Bronchial smooth muscle cell (primary cell): Measurements from ENCODE around the gene CT45A3. TPM values are rescaled to one million over a fixed set of nuclear protein-coding genes. Genes with fewer than 3 reads are reported as not detected.

Source experiments
- total RNA-seq: library from RNA; depleted of rRNA; stranded (reverse); fragments of >200 nt; gene quantifications from 2 replicates; pipeline ENCODE4 v1.2.1, GENCODE V29; 2014

Gene CT45A3, protein sequence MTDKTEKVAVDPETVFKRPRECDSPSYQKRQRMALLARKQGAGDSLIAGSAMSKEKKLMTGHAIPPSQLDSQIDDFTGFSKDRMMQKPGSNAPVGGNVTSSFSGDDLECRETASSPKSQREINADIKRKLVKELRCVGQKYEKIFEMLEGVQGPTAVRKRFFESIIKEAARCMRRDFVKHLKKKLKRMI
- total RNA-seq = not detected in 2 replicates

DNA sequence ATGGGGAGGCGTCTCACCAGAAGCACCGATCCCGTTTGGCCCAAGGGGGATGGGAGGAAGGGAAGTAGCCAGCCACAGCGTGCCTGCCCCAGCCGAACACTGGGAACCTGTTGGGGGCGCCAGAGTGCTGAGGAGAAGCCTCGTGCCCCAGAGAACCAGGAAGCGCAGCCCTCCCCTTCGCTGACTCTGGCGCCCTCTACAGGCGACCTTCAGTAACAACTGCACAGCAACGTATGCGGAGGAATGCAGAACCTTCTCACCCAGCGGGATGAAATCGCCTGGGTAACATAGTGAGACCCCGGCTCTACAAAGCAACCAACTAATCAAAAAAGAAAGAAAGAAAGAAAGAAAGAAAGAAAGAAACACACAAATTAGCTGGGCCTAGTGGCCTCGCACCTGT lies at the start of gene CT45A3:
Gene CT45A3 (minus strand): TSS at position 101 of the 400 bp plus-strand sequence. CDS start 3,747 bp downstream, outside the sequence.

DNA sequence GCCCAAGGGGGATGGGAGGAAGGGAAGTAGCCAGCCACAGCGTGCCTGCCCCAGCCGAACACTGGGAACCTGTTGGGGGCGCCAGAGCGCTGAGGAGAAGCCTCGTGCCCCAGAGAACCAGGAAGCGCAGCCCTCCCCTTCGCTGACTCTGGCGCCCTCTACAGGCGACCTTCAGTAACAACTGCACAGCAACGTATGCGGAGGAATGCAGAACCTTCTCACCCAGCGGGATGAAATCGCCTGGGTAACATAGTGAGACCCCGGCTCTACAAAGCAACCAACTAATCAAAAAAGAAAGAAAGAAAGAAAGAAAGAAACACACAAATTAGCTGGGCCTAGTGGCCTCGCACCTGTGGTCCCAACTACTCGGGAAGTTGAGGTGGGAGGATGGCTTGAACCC lies 34.7 kb upstream of the CT45A3 start, which contains the start of gene CT45A6:
Gene CT45A6 (minus strand): TSS at position 101 of the 400 bp plus-strand sequence. CDS start 3,794 bp downstream, outside the sequence.

DNA sequence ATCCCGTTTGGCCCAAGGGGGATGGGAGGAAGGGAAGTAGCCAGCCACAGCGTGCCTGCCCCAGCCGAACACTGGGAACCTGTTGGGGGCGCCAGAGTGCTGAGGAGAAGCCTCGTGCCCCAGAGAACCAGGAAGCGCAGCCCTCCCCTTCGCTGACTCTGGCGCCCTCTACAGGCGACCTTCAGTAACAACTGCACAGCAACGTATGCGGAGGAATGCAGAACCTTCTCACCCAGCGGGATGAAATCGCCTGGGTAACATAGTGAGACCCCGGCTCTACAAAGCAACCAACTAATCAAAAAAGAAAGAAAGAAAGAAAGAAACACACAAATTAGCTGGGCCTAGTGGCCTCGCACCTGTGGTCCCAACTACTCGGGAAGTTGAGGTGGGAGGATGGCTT lies 17.4 kb upstream of the CT45A3 start, which contains the start of gene CT45A5:
Gene CT45A5 (minus strand): TSS at position 101 of the 400 bp plus-strand sequence. CDS start 3,774 bp downstream, outside the sequence.

GRCh38 chrX:135713183-135713689 lies 54.8 kb downstream of the CT45A3 start, which contains the start of gene CT45A1:
Gene CT45A1 (plus strand): TSS chrX:135713639. CDS start chrX:135718941, 5,302 bp downstream.

Other genes starting within 250 kb of the CT45A3 start
- 3.5 and 3.6 TPM in 2 replicates for gene INTS6L, start 247.5 kb downstream of the CT45A3 start, total RNA-seq
- gene CT45A1, start 54.6 kb downstream of the CT45A3 start, total RNA-seq = not detected in 2 replicates
- gene CT45A5, start 17.3 kb upstream of the CT45A3 start, total RNA-seq = not detected in 2 replicates
- gene CT45A6, start 34.6 kb upstream of the CT45A3 start, total RNA-seq = not detected in 2 replicates
- not detected in 2 replicates for gene CT45A2, start 51.8 kb upstream of the CT45A3 start, total RNA-seq
- not detected in 2 replicates for gene CT45A7, start 69.1 kb upstream of the CT45A3 start, total RNA-seq
- not detected in 2 replicates for gene CT45A8, start 86.3 kb upstream of the CT45A3 start, total RNA-seq
- gene CT45A9, start 103.6 kb upstream of the CT45A3 start, total RNA-seq = not detected in 2 replicates
- 0.32 TPM in 1 of 2 replicates, not detected in the other for gene CT45A10, start 125.3 kb upstream of the CT45A3 start, total RNA-seq
- under 0.01 TPM in 1 of 2 replicates, not detected in the other for gene SAGE1, start 125.5 kb upstream of the CT45A3 start, total RNA-seq
- 3.7 and 5.0 TPM in 2 replicates for gene MMGT1, start 205.8 kb upstream of the CT45A3 start, total RNA-seq
- gene SLC9A6, start 217.2 kb upstream of the CT45A3 start, total RNA-seq = 14.5 and 19.1 TPM in 2 replicates